Measurements from ENCODE around the gene RBPJ. TPM values are rescaled to one million over a fixed set of nuclear protein-coding genes. Genes with fewer than 3 reads are reported as not detected.

RBPJ gene
- total RNA-seq, 4 donors from 2014 or later: 42.9 to 238 (median 75.2) TPM

DNA sequence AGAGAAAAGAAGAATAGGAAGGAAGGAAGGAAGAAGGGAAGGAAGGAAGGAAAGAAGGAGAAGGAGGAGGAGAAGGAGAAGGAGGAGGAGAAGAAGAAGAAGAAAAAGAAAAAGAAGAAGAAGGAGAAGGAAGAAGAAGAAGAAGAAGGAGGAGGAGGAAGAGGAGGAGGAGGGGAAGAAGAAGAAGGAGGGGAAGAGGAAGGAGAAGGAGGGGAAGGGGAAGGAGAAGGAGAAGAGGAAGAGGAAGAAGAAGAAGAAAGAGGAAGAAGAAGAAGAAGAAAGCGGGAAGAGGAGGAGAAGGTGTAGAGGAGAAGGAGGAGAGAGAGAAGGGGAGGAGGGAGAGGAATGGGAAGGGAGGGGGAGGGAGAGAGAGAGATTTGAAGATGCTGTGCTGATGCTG is 146.9 kb downstream of the RBPJ start:
- intact Hi-C loops (cut with DNase I; ENCODE audit: low total_unique reads): no loop called here
- no peaks in the 10 kb centered on the region for H3K27me3 ChIP-seq
- H3K36me3 ChIP-seq: no peaks in the 10 kb centered on the region
- no peaks in the 10 kb centered on the region for H3K4me1 ChIP-seq
- TF ChIP-seq POLR2A (IDR thresholded peaks at IDR 0.05): no peak
- TF ChIP-seq, protein P1, sequence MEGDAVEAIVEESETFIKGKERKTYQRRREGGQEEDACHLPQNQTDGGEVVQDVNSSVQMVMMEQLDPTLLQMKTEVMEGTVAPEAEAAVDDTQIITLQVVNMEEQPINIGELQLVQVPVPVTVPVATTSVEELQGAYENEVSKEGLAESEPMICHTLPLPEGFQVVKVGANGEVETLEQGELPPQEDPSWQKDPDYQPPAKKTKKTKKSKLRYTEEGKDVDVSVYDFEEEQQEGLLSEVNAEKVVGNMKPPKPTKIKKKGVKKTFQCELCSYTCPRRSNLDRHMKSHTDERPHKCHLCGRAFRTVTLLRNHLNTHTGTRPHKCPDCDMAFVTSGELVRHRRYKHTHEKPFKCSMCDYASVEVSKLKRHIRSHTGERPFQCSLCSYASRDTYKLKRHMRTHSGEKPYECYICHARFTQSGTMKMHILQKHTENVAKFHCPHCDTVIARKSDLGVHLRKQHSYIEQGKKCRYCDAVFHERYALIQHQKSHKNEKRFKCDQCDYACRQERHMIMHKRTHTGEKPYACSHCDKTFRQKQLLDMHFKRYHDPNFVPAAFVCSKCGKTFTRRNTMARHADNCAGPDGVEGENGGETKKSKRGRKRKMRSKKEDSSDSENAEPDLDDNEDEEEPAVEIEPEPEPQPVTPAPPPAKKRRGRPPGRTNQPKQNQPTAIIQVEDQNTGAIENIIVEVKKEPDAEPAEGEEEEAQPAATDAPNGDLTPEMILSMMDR (IDR thresholded peaks at IDR 0.05): no peak
- H3K9me3 ChIP-seq: no peaks in the 10 kb centered on the region
- no peak for DNase-seq
- no peak overlapping the region for H3K27ac ChIP-seq
- H3K4me3 ChIP-seq: no peak overlapping the region

DNA sequence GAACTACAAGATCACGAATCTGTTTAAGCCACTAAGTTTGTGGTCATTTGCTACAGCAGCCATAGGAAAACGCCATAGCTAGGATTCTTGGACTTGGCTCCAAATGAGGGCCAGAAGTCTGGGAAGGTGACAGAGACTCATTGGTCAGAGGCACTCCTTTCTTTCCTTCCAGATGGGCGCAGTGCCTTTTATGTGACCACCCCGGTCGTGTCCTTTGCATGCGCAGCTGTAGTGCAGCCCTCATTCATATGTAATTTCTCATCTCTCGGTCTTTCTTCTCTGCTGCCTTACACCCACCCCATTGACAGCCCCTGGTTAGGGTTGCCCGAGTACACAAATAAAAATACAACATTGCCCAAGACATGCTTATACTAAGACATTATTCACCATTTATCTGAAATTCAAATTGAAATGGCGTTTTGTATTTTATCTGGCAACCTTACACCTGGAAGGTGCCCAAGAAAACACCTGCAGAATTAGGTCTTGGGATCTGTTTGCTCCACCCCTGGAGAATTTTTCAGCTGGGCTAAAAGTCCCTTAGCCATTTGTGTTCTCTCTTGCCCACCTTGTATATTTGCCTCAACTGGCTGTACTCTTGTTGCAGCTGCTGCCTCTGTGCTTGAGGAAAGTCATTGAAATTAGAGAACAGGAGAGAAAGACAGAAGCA is 147.6 kb downstream of the RBPJ start:
- H3K4me1 ChIP-seq: no peaks in the 10 kb centered on the region
- TF ChIP-seq, protein P1 (IDR thresholded peaks at IDR 0.05): no peak
- no peak for TF ChIP-seq POLR2A (IDR thresholded peaks at IDR 0.05)
- no peaks in the 10 kb centered on the region for H3K9me3 ChIP-seq
- H3K4me3 ChIP-seq: no peak overlapping the region
- intact Hi-C loops (cut with DNase I; ENCODE audit: low total_unique reads): no loop called here
- DNase-seq: no peak
- H3K36me3 ChIP-seq: no peaks in the 10 kb centered on the region
- no peaks in the 10 kb centered on the region for H3K27me3 ChIP-seq
- no peak overlapping the region for H3K27ac ChIP-seq

DNA sequence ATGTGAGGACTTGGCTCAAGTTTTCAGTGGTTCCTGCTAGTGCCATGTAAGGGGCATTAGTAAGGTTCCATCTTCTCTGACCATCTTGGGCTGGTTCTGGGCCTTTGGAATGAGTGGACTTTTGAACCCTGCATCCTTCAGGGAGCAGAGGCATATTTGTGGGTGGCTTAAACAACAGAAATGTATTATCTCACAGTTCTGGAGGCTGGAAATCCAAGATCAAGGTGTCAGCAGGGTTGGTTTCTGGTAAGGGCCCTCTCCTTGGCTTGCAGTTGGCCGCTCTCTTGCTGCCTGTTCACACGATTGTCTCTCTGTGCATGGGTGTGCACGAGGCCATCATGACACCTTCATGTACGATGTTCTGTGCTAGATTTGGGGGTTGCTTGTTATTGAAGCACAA is 148.2 kb downstream of the RBPJ start:
- intact Hi-C loops (cut with DNase I; ENCODE audit: low total_unique reads): no loop called here

DNA sequence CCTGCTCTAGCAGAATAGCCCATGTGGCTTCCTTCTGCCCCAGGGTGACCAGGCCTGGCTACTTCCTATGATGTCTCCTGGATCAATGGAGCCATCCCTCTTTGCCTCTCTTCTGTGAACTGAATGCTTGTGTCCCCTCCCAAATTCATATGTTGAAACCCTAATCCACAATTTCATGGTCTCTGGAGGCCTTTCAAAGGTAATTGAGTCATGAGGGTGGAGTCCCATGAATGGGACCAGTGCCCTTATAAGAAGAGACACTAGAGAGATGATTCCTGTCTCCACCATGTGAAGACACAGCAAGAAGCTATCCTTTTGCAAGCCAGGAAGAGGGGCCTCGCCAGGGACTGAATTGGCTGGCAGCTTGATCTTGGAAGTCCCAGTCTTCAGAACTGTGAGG is 151.1 kb downstream of the RBPJ start:
- Histone ChIP-seq H3K27ac (no peak overlapping the region), H3K4me3 (no peak overlapping the region), H3K36me3 (no peaks in the 10 kb centered on the region), H3K4me1 (no peaks in the 10 kb centered on the region), H3K27me3 (no peaks in the 10 kb centered on the region), H3K9me3 (no peaks in the 10 kb centered on the region)
- intact Hi-C loops (cut with DNase I; ENCODE audit: low total_unique reads): no loop called here
- no peak for TF ChIP-seq POLR2A (IDR thresholded peaks at IDR 0.05)
- TF ChIP-seq, protein P1 (IDR thresholded peaks at IDR 0.05): no peak
- no peak for DNase-seq

More for the DNA sequence above, 148.2 kb downstream of the RBPJ start:
- Histone ChIP-seq H3K36me3 (no peaks in the 10 kb centered on the region), H3K4me1 (no peaks in the 10 kb centered on the region), H3K9me3 (no peaks in the 10 kb centered on the region), H3K27ac (no peak overlapping the region), H3K4me3 (no peak overlapping the region), H3K27me3 (no peaks in the 10 kb centered on the region)
- DNase-seq: no peak
- TF ChIP-seq, protein P1 (IDR thresholded peaks at IDR 0.05): no peak
- no peak for TF ChIP-seq POLR2A (IDR thresholded peaks at IDR 0.05)

DNA sequence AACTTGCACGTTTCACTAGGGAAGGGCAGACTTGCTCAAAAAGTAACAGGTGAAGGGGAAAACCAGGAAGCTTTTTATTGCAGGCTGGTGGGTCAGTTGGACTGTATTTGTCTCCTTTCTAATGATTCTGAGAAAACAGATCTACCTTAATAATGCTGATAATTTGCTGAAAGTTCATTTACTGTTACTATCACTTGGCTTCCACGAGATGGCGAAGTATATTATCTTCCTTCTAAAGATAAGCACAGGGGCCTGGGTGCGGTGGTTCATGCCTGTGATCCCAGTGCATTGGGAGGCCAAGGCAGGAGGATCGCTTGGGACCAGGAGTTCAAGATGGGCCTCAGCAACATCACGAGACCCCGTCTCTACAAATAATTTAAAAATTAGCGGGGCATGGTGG is 153.1 kb downstream of the RBPJ start:
- no peak overlapping the region for H3K4me3 ChIP-seq
- H3K27ac ChIP-seq: no peak overlapping the region
- H3K27me3 ChIP-seq: no peaks in the 10 kb centered on the region
- TF ChIP-seq, protein P1 (IDR thresholded peaks at IDR 0.05): no peak
- no peak for TF ChIP-seq POLR2A (IDR thresholded peaks at IDR 0.05)
- no peak for DNase-seq
- intact Hi-C loops (cut with DNase I; ENCODE audit: low total_unique reads): no loop called here
- no peaks in the 10 kb centered on the region for H3K4me1 ChIP-seq
- H3K36me3 ChIP-seq: no peaks in the 10 kb centered on the region
- H3K9me3 ChIP-seq: no peaks in the 10 kb centered on the region
